K562 (cell line): ENCODE results near the gene LPCAT1. TPM values are rescaled to one million over a fixed set of nuclear protein-coding genes. Genes with fewer than 3 reads are reported as not detected.

Experiments used
- SREBF2 ChIP-seq: sonication (generic); formaldehyde crosslinking; IDR thresholded peaks from 2 replicates; pipeline ENCODE4 v1.4.0; 2020; ENCODE audit warnings: mild to moderate bottlenecking, missing genetic modification reagents
- ZNF407 ChIP-seq: fragments of 450-650 bp; IDR thresholded peaks from 2 replicates; pipeline ENCODE4 v1.6.1; 2016; ENCODE audit warnings: low read depth
- ZNF511 ChIP-seq: sonication (generic); formaldehyde crosslinking; IDR thresholded peaks from 2 replicates; pipeline ENCODE4 v1.8.0; 2022; ENCODE audit warnings: mild to moderate bottlenecking, missing genetic modification reagents
- polyA plus RNA-seq, 8 experiments: library from polyadenylated mRNA; depleted of rRNA in 4 of 8; stranded (reverse) in 5 of 8; unstranded in 3 of 8; fragments of >200 nt; fragmentation: Nextera tagmentation in 2 of 8; fragmentation: Illumina TruSeq in 1 of 8; extraction: Ambion mirVana in 2 of 8; extraction: Trizol in 1 of 8; gene quantifications; 2 replicates each; pipeline versions ENCODE4 v1.2.1 to v1.2.3, GENCODE V29; 2011 to 2014; ENCODE audit warnings: inconsistent platforms in 1 of 8, missing spikeins in 1 of 8
- total RNA-seq, 7 experiments: library from RNA; depleted of rRNA in 6 of 7; stranded (reverse); fragments of >200 nt in 6 of 7; fragmentation: Illumina TruSeq in 2 of 7; extraction: Trizol in 2 of 7; gene quantifications; 2 replicates each; pipeline versions ENCODE4 v1.2.1 to v1.2.3, GENCODE V29; 2011 to 2021; ENCODE audit warnings: low replicate concordance in 1 of 7

LPCAT1 gene
- total and polyA plus RNA-seq, 9 of the 15 experiments (the other 6 are each of a cell fraction or from before 2014, with no cell fraction given), result 0.14 to 18.4 (median 13.9) TPM

- TF ChIP-seq ZNF407, result no peak
- no peak for TF ChIP-seq SREBF2 (CRISPR knock-in tag)
- no peak for TF ChIP-seq ZNF511
Observed at GRCh38 chr5:1547236-1547635, 23.5 kb upstream of the LPCAT1 start (continued).
